Measurements from ENCODE around the gene SMARCB1. TPM values are rescaled to one million over a fixed set of nuclear protein-coding genes. Genes with fewer than 3 reads are reported as not detected.
"Not testable (repeated sequence)": the region's sequence is repeated elsewhere in the genome, so short reads cannot be mapped to it uniquely, and the experiment has no call there.

Gene SMARCB1
- total RNA-seq, 1 donor from 2014 or later: 24.5 TPM

GRCh38 chr22:23847310-23847920 is 60.6 kb downstream of the SMARCB1 start:
- DNase-seq: no peak

- no peak for DNase-seq
Measured at GRCh38 chr22:23847991-23848864, 61.5 kb downstream of the SMARCB1 start.

GRCh38 chr22:23849009-23850006 is 62.5 kb downstream of the SMARCB1 start:
- DNase-seq: peak; percentile 79

- DNase-seq: no peak
Measured at GRCh38 chr22:23850136-23850611, 63.4 kb downstream of the SMARCB1 start.

GRCh38 chr22:23856721-23857605 is 70.2 kb downstream of the SMARCB1 start:
- peak; percentile 19 for DNase-seq

GRCh38 chr22:23857606-23858483 is 71.1 kb downstream of the SMARCB1 start, which contains the start of gene SLC2A11:
SLC2A11 (plus strand) TSS chr22:23857875; CDS start chr22:23858000, 125 bp downstream.
- peak; percentile 98 for DNase-seq

- DNase-seq: no peak
Measured at GRCh38 chr22:23858484-23858815, 71.7 kb downstream of the SMARCB1 start.

- no peak for DNase-seq
Measured at GRCh38 chr22:23859201-23859600, 72.4 kb downstream of the SMARCB1 start.

GRCh38 chr22:23860187-23860586 is 73.4 kb downstream of the SMARCB1 start:
- not testable (repeated sequence) for DNase-seq

- peak; percentile 78 for DNase-seq
Measured at GRCh38 chr22:23862103-23862502, 75.3 kb downstream of the SMARCB1 start.

- not testable (repeated sequence) for DNase-seq
Measured at GRCh38 chr22:23864499-23865154, 77.9 kb downstream of the SMARCB1 start.

GRCh38 chr22:23868580-23868979 is 81.8 kb downstream of the SMARCB1 start:
- DNase-seq: no peak

GRCh38 chr22:23874871-23875270 is 88.1 kb downstream of the SMARCB1 start:
- no peak for DNase-seq

- DNase-seq: no peak
Measured at GRCh38 chr22:23875801-23876200, 89.0 kb downstream of the SMARCB1 start.

- no peak for DNase-seq
Measured at GRCh38 chr22:23877566-23877965, 90.8 kb downstream of the SMARCB1 start.

- DNase-seq: no peak
Measured at GRCh38 chr22:23878219-23878618, 91.5 kb downstream of the SMARCB1 start.

- DNase-seq: no peak
Measured at GRCh38 chr22:23882370-23882769, 95.6 kb downstream of the SMARCB1 start.

GRCh38 chr22:23883658-23884057 is 96.9 kb downstream of the SMARCB1 start:
- DNase-seq: no peak

GRCh38 chr22:23884140-23884539 is 97.4 kb downstream of the SMARCB1 start:
- no peak for DNase-seq

All from dermis blood vessel endothelial cell (primary cell).